H9 (cell line): ENCODE data around the gene FGF22. TPM values are rescaled to one million over a fixed set of nuclear protein-coding genes. Genes with fewer than 3 reads are reported as not detected.

Experiments used
- DNase-seq: peaks from one replicate; pipeline ENCODE4 v3.0.0-alpha.2; 2017
- H2AFZ ChIP-seq: one replicate; pipeline ENCODE4 v1.6.1; 2013; ENCODE audit warnings: mild to moderate bottlenecking, low read length, control low read depth, moderate library complexity
- H2AK5ac ChIP-seq: 2 replicates; pipeline ENCODE4 v1.6.1; 2013; ENCODE audit warnings: low read length, control low read depth, mixed read lengths; ENCODE audit not compliant: insufficient read length
- H2BK120ac ChIP-seq: one replicate; pipeline ENCODE4 v1.6.1; 2013; ENCODE audit warnings: low read depth, mild to moderate bottlenecking, low read length, control low read depth, inconsistent platforms; ENCODE audit not compliant: poor library complexity, severe bottlenecking
- H2BK12ac ChIP-seq: 2 replicates; pipeline ENCODE4 v1.6.1; 2013; ENCODE audit warnings: low read length, control low read depth, mixed read lengths, low read depth; ENCODE audit not compliant: insufficient read length
- H2BK15ac ChIP-seq: 2 replicates; pipeline ENCODE4 v1.6.1; 2013; ENCODE audit warnings: low read depth, low read length, control low read depth
- H2BK20ac ChIP-seq: one replicate; pipeline ENCODE4 v1.6.1; 2013; ENCODE audit warnings: low read depth, mild to moderate bottlenecking, low read length, control low read depth, inconsistent platforms; ENCODE audit not compliant: poor library complexity, severe bottlenecking
- H2BK5ac ChIP-seq: 2 replicates; pipeline ENCODE4 v1.6.1; 2013; ENCODE audit warnings: low read length, control low read depth, mixed read lengths; ENCODE audit not compliant: insufficient read length
- H3K14ac ChIP-seq: 2 replicates; pipeline ENCODE4 v1.6.1; 2013; ENCODE audit warnings: low read length, control low read depth; ENCODE audit not compliant: insufficient read depth
- H3K18ac ChIP-seq: 2 replicates; pipeline ENCODE4 v1.6.1; 2013; ENCODE audit warnings: low read depth, mild to moderate bottlenecking, mixed read lengths, low read length, control low read depth; ENCODE audit not compliant: insufficient read length
- H3K23ac ChIP-seq: 2 replicates; pipeline ENCODE4 v1.6.1; 2013; ENCODE audit warnings: low read length, control low read depth, mixed read lengths, low read depth; ENCODE audit not compliant: insufficient read length
- H3K23me2 ChIP-seq: 2 replicates; pipeline ENCODE4 v1.6.1; 2013; ENCODE audit warnings: low read depth, mild to moderate bottlenecking, mixed read lengths, low read length, control low read depth; ENCODE audit not compliant: insufficient read length, poor library complexity, severe bottlenecking
- H3K27ac ChIP-seq: 2 replicates; pipeline ENCODE4 v1.5.1; 2013; ENCODE audit warnings: low read length, control low read depth, mixed read lengths, low read depth; ENCODE audit not compliant: insufficient read length
- H3K27me3 ChIP-seq: 2 replicates; pipeline ENCODE4 v1.6.1; 2013; ENCODE audit warnings: low read length, control low read depth, inconsistent platforms; ENCODE audit not compliant: insufficient read depth
- H3K4ac ChIP-seq: 2 replicates; pipeline ENCODE4 v1.6.1; 2013; ENCODE audit warnings: low read depth, mild to moderate bottlenecking, control low read depth, inconsistent platforms, low read length, moderate library complexity
- H3K4me1 ChIP-seq: 2 replicates; pipeline ENCODE4 v1.6.1; 2013; ENCODE audit warnings: low read length, control low read depth, inconsistent platforms; ENCODE audit not compliant: insufficient read depth
- H3K4me2 ChIP-seq: 2 replicates; pipeline ENCODE4 v1.6.1; 2013; ENCODE audit warnings: low read length, control low read depth, mixed read lengths; ENCODE audit not compliant: insufficient read length, insufficient read depth
- H3K56ac ChIP-seq: 2 replicates; pipeline ENCODE4 v1.6.1; 2013; ENCODE audit warnings: low read depth, mild to moderate bottlenecking, mixed read lengths, low read length, control low read depth; ENCODE audit not compliant: insufficient read length
- H3K79me1 ChIP-seq: 2 replicates; pipeline ENCODE4 v1.6.1; 2013; ENCODE audit warnings: low read depth, mild to moderate bottlenecking, moderate library complexity, low read length, control low read depth, inconsistent platforms; ENCODE audit not compliant: insufficient read depth, poor library complexity, severe bottlenecking
- H3K79me2 ChIP-seq: 2 replicates; pipeline ENCODE4 v1.6.1; 2013; ENCODE audit warnings: low read length, control low read depth, inconsistent platforms; ENCODE audit not compliant: insufficient read depth
- H3K9ac ChIP-seq: 2 replicates; pipeline ENCODE4 v1.6.1; 2013; ENCODE audit warnings: low read length, control low read depth, mixed read lengths; ENCODE audit not compliant: insufficient read length; ENCODE audit errors: extremely low read depth
- H3K9me3 ChIP-seq: one replicate; pipeline ENCODE4 v1.6.1; 2013; ENCODE audit warnings: low read depth, low read length, inconsistent platforms; ENCODE audit not compliant: control insufficient read depth
- H3T11ph ChIP-seq: one replicate; pipeline ENCODE4 v1.6.1; 2013; ENCODE audit warnings: mild to moderate bottlenecking, low read length, control low read depth, inconsistent platforms
- H4K20me1 ChIP-seq: one replicate; pipeline ENCODE4 v1.6.1; 2013; ENCODE audit not compliant: control insufficient read depth, insufficient read length, insufficient read depth
- H4K5ac ChIP-seq: 2 replicates; pipeline ENCODE4 v1.6.1; 2013; ENCODE audit warnings: low read depth, mild to moderate bottlenecking, mixed read lengths, low read length, control low read depth; ENCODE audit not compliant: insufficient read length
- H4K8ac ChIP-seq: replicated peaks from 2 replicates; pipeline ENCODE4 v1.6.1; 2013; ENCODE audit warnings: low read length, control low read depth, mixed read lengths, low read depth; ENCODE audit not compliant: insufficient read length
- H4K91ac ChIP-seq: 2 replicates; pipeline ENCODE4 v1.6.1; 2013; ENCODE audit warnings: low read depth, mild to moderate bottlenecking, moderate library complexity, mixed read lengths, low read length, control low read depth; ENCODE audit not compliant: insufficient read length
- H3K27ac Mint-ChIP-seq, 3 experiments: 2 replicates in 2 of 3; 3 replicates in 1 of 3; pipeline ENCODE4 v1.8.0; 2020 to 2021; ENCODE audit warnings: mixed read lengths in 3 of 3, mild to moderate bottlenecking in 1 of 3, moderate library complexity in 1 of 3
- H3K27me3 Mint-ChIP-seq: 2 replicates; pipeline ENCODE4 v1.8.0; 2021; ENCODE audit warnings: low read depth, mild to moderate bottlenecking, moderate library complexity, mixed read lengths
- H3K36me3 Mint-ChIP-seq, 3 experiments: 2 replicates in 2 of 3; 3 replicates in 1 of 3; pipeline ENCODE4 v1.8.0; 2020 to 2021; ENCODE audit warnings: low read depth in 3 of 3, mixed read lengths in 3 of 3; ENCODE audit not compliant: insufficient read depth in 1 of 3
- H3K4me1 Mint-ChIP-seq, 2 experiments: 2 replicates each; pipeline ENCODE4 v1.8.0; 2020; ENCODE audit warnings: mixed read lengths in 2 of 2
- H3K4me3 Mint-ChIP-seq, 2 experiments: 2 replicates in 1 of 2; 3 replicates in 1 of 2; pipeline ENCODE4 v1.8.0; 2020 to 2021; ENCODE audit warnings: mild to moderate bottlenecking in 2 of 2, mixed read lengths in 2 of 2, moderate library complexity in 1 of 2
- H3K9me3 Mint-ChIP-seq, 2 experiments: 2 replicates in 1 of 2; 3 replicates in 1 of 2; pipeline ENCODE4 v1.8.0; 2020; ENCODE audit warnings: mild to moderate bottlenecking in 2 of 2, mixed read lengths in 2 of 2, moderate library complexity in 1 of 2
- WGBS: extraction: QIAGEN DNeasy Blood & Tissue Kit; methylation state at CpG from one replicate; pipeline ENCODE4 v1.1.7; 2013; ENCODE audit warnings: missing lambda C conversion rate, low lambda C conversion rate, mixed read lengths; ENCODE audit not compliant: insufficient read length; ENCODE audit errors: extremely low coverage; 5-methylcytosine and 5-hydroxymethylcytosine counted together
- total RNA-seq: library from RNA; stranded (reverse); gene quantifications from 2 replicates; pipeline ENCODE4 v1.2.1, GENCODE V29; 2021
- TF ChIP-seq, protein P1 (sequence below): fragments of 200-600 bp; sonication (generic); conservative IDR thresholded peaks from 3 replicates; pipeline ENCODE4 v1.8.0; 2021; ENCODE audit warnings: antibody characterized with exemption, mild to moderate bottlenecking

The FGF22 gene
- total RNA-seq, 1 experiment from 2014 or later, result 0.72 TPM

DNA sequence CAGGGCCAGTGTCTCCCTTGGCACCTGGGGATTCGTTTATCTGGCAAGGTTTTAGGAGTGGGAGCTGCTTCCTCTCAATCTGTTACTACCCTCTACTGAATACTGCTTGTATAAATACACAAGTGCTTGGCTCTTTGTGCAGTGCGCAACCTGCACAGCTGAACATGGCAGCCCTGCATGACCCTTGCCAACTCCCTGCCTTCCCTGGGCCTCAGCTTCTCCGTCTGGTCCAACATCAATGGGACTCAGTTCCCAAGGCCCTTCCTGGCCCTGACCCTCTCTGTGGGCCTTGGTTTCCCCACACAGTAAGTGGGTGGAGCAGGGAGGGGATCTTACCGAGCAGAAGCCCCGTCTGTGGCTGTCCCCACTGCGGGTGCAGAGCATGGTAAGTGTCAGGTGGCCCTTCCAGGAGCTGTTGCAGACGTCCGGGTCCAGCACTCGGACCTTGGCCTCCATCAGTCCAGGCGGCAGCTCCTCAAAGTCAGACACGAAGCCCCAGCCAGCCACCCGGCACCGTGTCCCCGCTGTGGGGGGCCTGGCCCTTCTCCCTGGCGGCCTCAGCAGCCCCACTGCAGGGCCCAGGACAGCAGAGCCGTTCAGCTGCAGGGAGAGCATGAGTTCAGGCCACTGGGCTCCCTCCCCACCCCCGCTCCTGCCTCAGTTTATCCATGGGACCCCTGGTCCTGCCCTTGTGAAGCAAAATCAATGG is 47.1 kb downstream of the FGF22 start:
- TF ChIP-seq, protein P1, sequence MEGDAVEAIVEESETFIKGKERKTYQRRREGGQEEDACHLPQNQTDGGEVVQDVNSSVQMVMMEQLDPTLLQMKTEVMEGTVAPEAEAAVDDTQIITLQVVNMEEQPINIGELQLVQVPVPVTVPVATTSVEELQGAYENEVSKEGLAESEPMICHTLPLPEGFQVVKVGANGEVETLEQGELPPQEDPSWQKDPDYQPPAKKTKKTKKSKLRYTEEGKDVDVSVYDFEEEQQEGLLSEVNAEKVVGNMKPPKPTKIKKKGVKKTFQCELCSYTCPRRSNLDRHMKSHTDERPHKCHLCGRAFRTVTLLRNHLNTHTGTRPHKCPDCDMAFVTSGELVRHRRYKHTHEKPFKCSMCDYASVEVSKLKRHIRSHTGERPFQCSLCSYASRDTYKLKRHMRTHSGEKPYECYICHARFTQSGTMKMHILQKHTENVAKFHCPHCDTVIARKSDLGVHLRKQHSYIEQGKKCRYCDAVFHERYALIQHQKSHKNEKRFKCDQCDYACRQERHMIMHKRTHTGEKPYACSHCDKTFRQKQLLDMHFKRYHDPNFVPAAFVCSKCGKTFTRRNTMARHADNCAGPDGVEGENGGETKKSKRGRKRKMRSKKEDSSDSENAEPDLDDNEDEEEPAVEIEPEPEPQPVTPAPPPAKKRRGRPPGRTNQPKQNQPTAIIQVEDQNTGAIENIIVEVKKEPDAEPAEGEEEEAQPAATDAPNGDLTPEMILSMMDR, result no peak
- Histone ChIP-seq H3K4me1 (no peaks in the 10 kb centered on the region), H4K91ac (no peak overlapping the region), H3K23ac (no peak overlapping the region), H2AFZ (no peak overlapping the region), H3K9me3 (no peaks in the 10 kb centered on the region), H3K79me2 (no peaks in the 10 kb centered on the region), H3K27ac (no peak overlapping the region), H2BK15ac (no peak overlapping the region), H3K56ac (no peak overlapping the region), H2BK12ac (no peak overlapping the region), H3K4me2 (no peak overlapping the region), H3K79me1 (no peaks in the 10 kb centered on the region), H2BK5ac (no peak overlapping the region), H4K20me1 (no peaks in the 10 kb centered on the region), H2BK120ac (no peak overlapping the region), H4K8ac (no peak overlapping the region), H3K23me2 (no peaks in the 10 kb centered on the region), H3K18ac (no peak overlapping the region), H2BK20ac (no peak overlapping the region), H3T11ph (no peak overlapping the region), H4K5ac (no peak overlapping the region), H3K14ac (no peak overlapping the region), H2AK5ac (no peak overlapping the region), H3K9ac (no peak overlapping the region), H3K27me3 (no peaks in the 10 kb centered on the region), H3K4ac (no peak overlapping the region)
- no peak overlapping the region for H3K4me3 Mint-ChIP-seq
- 0 out of 7 replicates have a peak overlapping the region, but pooled peaks of 1 of the 3 experiments have one; percentile 14 for H3K27ac Mint-ChIP-seq
- H3K9me3 Mint-ChIP-seq, result peaks cover 3 to 5% of the 10 kb centered on the region in 2 experiments; a peak in 2 of 5 replicates
- no peak for DNase-seq
- no peaks in the 10 kb centered on the region for H3K36me3 Mint-ChIP-seq
- H3K4me1 Mint-ChIP-seq, result peaks cover 3% of the 10 kb centered on the region in 2 experiments; a peak in 1 of 4 replicates
- WGBS, result no CpG with 5 or more reads among the region's 17 CpGs
- peaks cover 10% of the 10 kb centered on the region for H3K27me3 Mint-ChIP-seq
